Medulla oblongata (tissue), 1 donor: Measurements from ENCODE around the gene SLC25A25.

Experiments
- DNase-seq: peaks from one replicate; pipeline ENCODE4 v3.0.0-alpha.2; 2015; ENCODE audit errors: extremely low spot score

SLC25A25 gene

GRCh38 chr9:128072144-128073021 is 4.4 kb downstream of the SLC25A25 start:
- peak; percentile 93 for DNase-seq

- no peak for DNase-seq
Observed at GRCh38 chr9:128073253-128073886, 5.3 kb downstream of the SLC25A25 start.

DNA sequence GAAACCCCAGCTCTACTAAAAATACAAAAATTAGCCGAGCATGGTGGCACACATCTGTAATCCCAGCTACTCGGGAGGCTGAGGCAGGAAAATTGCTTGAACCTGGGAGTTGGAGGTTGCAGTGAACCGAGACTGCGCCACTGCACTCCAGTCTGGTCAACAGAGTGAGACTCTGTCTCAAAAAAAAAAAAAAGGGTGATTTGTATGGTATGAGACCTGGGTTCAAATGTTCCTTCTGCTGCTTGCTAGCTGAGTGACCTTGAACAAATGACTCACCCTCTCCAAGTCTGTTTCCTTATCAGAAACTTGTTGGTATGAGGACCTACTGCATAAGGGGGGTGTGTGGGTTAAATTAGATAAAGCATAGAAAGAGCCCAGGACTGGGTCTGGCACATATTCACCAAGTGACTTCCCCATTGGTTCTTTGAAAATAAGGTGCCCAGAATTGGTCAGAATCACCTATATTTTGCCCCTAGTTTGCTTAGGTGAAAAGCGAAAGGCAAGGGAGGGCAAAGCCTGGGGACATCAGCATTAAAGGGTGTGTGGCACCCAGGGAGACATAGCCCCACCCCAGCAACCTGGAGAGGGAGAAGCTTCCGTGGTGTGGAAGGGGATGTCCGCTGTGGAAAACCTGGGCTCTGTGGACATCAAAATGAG is 9.9 kb downstream of the SLC25A25 start:
- no peak for DNase-seq

- DNase-seq: no peak
Observed at GRCh38 chr9:128078504-128079434, 10.7 kb downstream of the SLC25A25 start.

GRCh38 chr9:128080206-128080605 is 12.2 kb downstream of the SLC25A25 start:
- no peak for DNase-seq

DNA sequence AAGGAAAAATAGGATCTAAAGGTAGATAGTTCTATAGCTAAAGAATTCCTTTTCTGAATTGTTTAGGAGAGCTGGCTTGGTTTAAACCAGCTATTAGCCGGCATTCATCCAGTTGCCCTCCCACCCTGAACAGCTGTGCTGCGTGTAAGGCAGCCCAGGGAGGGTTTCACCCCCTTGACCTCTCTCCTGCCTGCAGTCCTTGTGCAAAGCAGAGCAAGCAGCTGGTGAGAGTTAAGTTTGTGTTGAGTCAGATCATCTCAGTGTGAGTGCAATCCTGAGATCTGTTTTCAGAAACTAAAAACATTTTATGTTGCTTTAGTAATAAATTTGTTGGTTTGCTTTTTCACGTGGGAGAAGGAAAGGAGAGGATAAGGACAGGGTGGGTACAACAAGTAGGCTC is 13.0 kb downstream of the SLC25A25 start:
- DNase-seq: no peak

DNA sequence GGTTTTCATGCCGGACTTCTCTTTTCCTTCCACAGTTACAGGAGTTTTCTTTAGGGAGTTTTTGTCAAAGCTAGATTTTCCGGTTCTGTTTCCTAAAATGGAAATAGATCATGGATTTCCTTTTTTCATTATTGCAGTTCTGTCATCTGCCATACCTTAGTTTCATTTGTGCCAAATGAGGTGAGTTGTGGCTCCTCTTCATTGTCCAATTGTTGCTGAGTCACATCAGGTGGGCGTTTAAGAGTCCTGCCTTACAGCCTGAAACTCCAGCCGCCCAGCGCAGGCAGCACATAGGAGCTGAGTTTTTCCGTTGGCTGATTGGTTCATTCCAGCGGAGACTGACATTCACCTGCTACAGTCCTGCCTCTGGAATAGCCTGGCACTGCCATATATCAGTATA is 14.1 kb downstream of the SLC25A25 start:
- DNase-seq: no peak

GRCh38 chr9:128084746-128085145 is 16.7 kb downstream of the SLC25A25 start:
- no peak for DNase-seq

DNA sequence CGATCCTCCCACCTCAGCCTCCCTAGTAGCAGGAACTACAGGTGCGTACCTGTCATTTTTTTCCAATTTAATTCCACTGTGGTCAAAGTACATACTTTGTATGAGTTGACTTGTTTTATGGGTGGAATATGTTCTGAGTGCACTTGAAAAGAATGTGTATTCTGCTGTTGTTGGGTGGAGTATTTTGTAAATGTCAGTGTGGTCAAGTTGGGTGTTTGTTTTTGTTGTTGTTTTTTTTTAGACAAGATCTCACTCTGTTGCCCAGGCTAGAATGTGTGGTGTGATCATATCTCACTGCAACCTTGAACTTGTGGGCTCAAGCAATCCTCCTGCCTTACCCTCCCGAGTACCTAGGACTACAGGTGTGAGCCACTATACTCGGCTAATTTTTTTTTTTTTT is 17.9 kb downstream of the SLC25A25 start:
- no peak for DNase-seq

- no peak for DNase-seq
Observed at GRCh38 chr9:128087262-128087661, 19.2 kb downstream of the SLC25A25 start.

DNA sequence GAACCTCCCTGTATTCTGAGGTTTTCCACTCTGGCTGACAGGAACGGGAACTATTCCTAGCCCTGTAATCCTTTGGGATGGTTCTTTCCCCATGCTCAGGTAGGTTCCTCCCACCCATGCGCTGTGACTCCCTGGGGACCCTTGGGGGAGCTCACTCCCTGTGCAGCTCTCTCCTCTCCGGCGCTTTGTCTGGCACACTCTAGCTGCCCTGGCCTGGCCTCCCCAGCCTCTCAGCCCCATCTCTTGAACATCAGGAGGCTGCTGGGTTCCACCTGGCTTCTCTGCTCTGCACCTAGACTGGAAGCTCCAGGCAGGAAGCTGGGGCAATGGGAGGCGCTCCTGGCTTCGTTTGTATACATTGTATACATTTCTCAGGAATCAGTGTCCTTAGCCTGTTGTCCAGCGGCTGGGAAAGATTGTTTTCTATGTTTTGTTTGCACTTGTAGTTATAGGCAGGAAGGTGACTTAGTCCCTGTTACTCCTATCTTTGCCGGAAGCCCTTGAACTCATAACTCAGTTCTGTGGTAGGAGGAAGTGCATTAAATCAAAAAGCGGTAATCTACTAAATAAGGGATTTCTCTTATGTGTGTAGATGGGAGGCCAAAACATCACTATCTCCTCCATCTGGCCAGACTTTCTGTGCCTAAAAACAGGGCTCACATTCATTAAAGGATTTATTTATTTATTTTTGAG is 20.4 kb downstream of the SLC25A25 start:
- no peak for DNase-seq

DNA sequence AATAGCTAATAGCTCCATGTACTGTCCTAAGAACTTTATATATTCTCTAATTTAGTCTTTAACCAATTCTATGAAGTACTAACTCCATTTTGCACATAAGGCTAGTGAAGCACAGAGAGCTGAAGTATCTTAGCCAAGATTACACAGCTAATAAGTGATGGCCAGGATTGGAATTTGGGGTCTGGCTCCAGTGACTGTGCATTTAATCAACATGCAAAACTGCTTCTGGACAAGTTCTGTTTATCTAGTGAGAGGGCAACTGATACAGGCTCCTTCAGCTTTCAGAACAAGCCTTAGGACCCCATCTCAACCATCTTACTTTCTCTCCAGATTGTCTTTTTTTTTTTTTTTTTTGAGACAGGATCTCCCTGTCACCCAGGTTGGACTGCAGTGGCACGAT is 21.3 kb downstream of the SLC25A25 start:
- DNase-seq: no peak

- peak; percentile 87 for DNase-seq
Observed at GRCh38 chr9:128091144-128091543, 23.1 kb downstream of the SLC25A25 start.

DNA sequence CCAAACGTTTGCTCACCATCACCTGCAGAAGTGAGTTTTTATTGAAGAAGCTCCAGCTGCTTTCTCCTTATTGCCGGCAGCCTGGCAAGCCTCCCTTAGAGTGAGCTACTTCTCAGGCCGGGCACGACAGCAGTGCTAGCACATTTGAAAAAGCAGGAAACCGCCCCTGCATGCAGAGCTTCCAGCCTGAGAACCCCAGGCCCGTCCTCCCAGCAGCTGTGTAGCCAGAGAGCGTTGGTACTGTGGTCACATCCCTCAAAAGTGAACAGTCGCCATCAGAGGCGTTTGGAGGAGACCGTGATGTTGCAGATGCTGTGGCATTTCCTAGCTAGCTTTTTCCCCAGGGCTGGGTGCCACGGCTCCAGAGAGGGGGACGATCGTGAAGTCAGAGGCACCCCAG is 23.5 kb downstream of the SLC25A25 start:
- peak; percentile 65 for DNase-seq

- DNase-seq: no peak
Observed at GRCh38 chr9:128092199-128092977, 24.4 kb downstream of the SLC25A25 start.

DNA sequence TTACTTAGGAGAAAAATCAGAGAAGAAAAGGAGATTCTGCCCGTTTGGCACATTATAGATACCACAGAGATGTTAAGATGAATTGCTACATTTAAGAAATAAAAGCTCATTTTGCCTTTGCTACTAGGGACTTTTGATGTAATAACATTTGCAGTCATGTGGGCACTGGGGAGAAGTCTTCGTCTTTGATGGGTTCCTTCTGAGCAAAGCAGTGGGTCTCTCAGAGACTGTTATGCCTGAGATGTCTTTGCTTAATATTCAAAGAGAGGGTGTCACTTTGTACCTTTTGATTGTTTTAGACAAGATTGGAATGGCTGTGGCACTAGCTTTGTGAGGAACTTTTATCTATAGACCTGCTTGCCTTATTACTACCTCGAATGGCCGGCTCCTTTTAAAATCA is 25.0 kb downstream of the SLC25A25 start:
- DNase-seq: no peak

DNA sequence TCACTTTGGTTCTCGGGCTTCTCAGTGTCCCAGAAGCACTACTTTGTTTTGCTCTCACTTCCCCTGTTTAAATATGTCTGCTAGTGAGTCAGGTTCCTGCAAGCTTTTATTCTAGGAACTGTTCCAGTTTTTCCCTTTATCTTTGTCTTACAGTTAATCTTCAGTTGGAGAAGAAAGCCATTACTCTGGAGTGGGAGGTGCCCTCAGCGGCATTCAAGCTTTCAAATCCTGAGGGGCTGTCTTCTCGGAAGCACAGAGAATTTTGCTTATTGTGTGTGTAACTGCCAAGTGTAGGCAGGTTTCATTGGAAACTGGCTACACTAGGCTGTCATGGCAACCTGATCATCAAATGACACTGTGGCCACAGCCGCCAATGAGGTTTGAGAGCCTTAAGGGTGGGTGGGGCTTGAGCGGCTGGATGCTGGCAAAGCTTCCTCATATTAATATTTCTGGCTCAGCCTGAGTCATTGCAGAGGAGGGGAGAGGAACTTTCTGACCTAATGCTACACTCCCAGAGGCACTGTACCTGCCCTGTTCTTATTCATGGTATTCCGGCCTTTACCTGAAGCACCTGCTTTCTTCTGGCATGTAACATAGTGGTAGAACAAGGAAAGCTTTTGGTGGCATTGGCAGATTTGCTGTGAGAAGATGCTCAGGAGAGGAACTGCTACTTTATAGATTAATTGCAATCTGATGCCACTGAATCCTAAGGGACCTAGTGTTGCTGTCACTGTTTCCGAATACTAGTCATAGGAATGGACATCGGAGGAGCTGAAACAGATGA is 26.3 kb downstream of the SLC25A25 start:
- DNase-seq: peak; percentile 94

- no peak for DNase-seq
Observed at GRCh38 chr9:128094950-128095544, 27.0 kb downstream of the SLC25A25 start.
